MCF 10A (cell line): Measurements from ENCODE around the gene TNFRSF6B. TPM values are rescaled to one million over a fixed set of nuclear protein-coding genes. Genes with fewer than 3 reads are reported as not detected.

Source experiments
- BruUV-seq: library from RNA; stranded (reverse); fragments of 400-500 nt; replicated peaks from 2 replicates; lab custom pipeline; 2021; lab: Mats Ljungman, UMichigan
- CTCF ChIA-PET: fragments of 300-600 bp; sonication (Branson Sonifier 250); formaldehyde crosslinking; extraction: SDS; loops from one replicate; lab custom pipeline; 2021; ENCODE audit warnings: antibody characterized with exemption, inconsistent platforms; lab: Yijun Ruan, JAX
- POLR2A ChIA-PET: fragments of 300-600, 350-650 bp; sonication (Branson Sonifier 250); formaldehyde crosslinking; extraction: SDS; loops from one replicate; lab custom pipeline; 2020; ENCODE audit warnings: antibody characterized with exemption, inconsistent platforms; lab: Yijun Ruan, JAX
- DNase-seq: peaks from one replicate; pipeline ENCODE4 v3.0.0-alpha.2; 2018; ENCODE audit not compliant: unreplicated experiment
- H3K27ac Mint-ChIP-seq: one replicate; pipeline ENCODE4 v1.8.0; 2022; ENCODE audit warnings: mild to moderate bottlenecking, low read depth, mixed read lengths; ENCODE audit not compliant: unreplicated experiment
- H3K27me3 Mint-ChIP-seq: one replicate; pipeline ENCODE4 v1.8.0; 2022; ENCODE audit warnings: mixed read lengths; ENCODE audit not compliant: insufficient read depth, unreplicated experiment
- H3K36me3 Mint-ChIP-seq: one replicate; pipeline ENCODE4 v1.8.0; 2022; ENCODE audit warnings: mild to moderate bottlenecking, moderate library complexity, mixed read lengths; ENCODE audit not compliant: insufficient read depth, unreplicated experiment
- H3K4me1 Mint-ChIP-seq: one replicate; pipeline ENCODE4 v1.8.0; 2022; ENCODE audit warnings: mixed read lengths; ENCODE audit not compliant: insufficient read depth, unreplicated experiment
- H3K4me3 Mint-ChIP-seq: one replicate; pipeline ENCODE4 v1.8.0; 2022; ENCODE audit warnings: mild to moderate bottlenecking, moderate library complexity, mixed read lengths; ENCODE audit not compliant: unreplicated experiment
- H3K9me3 Mint-ChIP-seq: one replicate; pipeline ENCODE4 v1.8.0; 2022; ENCODE audit warnings: mixed read lengths; ENCODE audit not compliant: unreplicated experiment
- intact Hi-C: fragments of 100-400 bp; cut with micrococcal nuclease; formaldehyde crosslinking; loops from 2 replicates; pipeline ENCODE4 v1.14.1; 2022
- total RNA-seq: library from RNA; stranded (reverse); gene quantifications from 2 replicates; pipeline ENCODE4 v1.2.3, GENCODE V29; 2022
- TF ChIP-seq, protein P1 (sequence below): fragments of 200-600 bp; IDR thresholded peaks from one replicate; pipeline ENCODE4 v1.8.0; 2022; ENCODE audit warnings: antibody characterized with exemption, mild to moderate bottlenecking; ENCODE audit not compliant: unreplicated experiment

The TNFRSF6B gene
- total RNA-seq, 1 experiment from 2014 or later = 24.4 TPM

- intact Hi-C loops = no loop called here
- POLR2A ChIA-PET = interaction anchor here (0.6 to 4.9 kb wide), 8 partner anchors 11 to 184 kb away, joined by 3 to 59 read pairs (median 11); partner anchors contain the start of genes RTEL1, TNFRSF6B and TPD52L2
- BruUV-seq = no TSS peak
- Mint-ChIP-seq H3K9me3 (no peaks in the 10 kb centered on the region), H3K36me3 (peaks cover 18% of the 10 kb centered on the region), H3K27me3 (no peaks in the 10 kb centered on the region), H3K4me3 (no peak overlapping the region), H3K27ac (peak overlapping the region; percentile 75), H3K4me1 (peaks cover 6% of the 10 kb centered on the region)
- TF ChIP-seq, protein P1, sequence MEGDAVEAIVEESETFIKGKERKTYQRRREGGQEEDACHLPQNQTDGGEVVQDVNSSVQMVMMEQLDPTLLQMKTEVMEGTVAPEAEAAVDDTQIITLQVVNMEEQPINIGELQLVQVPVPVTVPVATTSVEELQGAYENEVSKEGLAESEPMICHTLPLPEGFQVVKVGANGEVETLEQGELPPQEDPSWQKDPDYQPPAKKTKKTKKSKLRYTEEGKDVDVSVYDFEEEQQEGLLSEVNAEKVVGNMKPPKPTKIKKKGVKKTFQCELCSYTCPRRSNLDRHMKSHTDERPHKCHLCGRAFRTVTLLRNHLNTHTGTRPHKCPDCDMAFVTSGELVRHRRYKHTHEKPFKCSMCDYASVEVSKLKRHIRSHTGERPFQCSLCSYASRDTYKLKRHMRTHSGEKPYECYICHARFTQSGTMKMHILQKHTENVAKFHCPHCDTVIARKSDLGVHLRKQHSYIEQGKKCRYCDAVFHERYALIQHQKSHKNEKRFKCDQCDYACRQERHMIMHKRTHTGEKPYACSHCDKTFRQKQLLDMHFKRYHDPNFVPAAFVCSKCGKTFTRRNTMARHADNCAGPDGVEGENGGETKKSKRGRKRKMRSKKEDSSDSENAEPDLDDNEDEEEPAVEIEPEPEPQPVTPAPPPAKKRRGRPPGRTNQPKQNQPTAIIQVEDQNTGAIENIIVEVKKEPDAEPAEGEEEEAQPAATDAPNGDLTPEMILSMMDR = no peak
- CTCF ChIA-PET = interaction anchor here (1.0 kb wide), 1 partner anchor 37 kb away, joined by 3 read pairs; no protein-coding TSS in a partner anchor
- DNase-seq = no peak
These were observed 15.4 kb upstream of the TNFRSF6B start for GRCh38 chr20:63680857-63681608.

DNA sequence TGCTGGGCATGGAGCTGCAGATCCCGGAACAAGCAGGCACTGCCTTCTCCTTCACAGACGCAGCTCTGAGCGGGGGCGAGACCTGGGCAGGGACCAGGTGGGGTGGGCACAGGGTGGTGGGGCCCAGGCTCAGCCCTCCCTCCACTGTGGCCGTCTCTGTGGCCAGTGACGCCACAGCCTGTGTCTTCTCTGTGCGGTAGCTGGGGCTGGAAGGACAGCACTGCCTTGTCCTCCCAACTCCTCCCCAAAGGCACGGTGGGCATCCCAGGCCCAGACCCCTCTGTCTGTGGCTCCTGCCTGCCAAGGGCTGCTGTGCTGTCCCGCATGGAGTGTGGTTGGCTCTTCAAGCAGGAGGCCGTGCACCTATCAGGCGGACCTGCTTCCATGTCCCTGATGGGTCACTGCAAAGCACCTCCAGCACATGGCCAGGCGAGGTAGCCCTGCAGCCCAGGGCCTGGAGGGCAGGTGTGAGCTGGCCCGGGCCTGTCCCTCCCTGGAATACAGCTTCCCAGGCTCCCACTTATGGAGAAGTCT is 14.8 kb upstream of the TNFRSF6B start:
- Mint-ChIP-seq H3K27me3 (no peaks in the 10 kb centered on the region), H3K36me3 (peaks cover 18% of the 10 kb centered on the region), H3K4me1 (peaks cover 6% of the 10 kb centered on the region), H3K4me3 (no peak overlapping the region), H3K9me3 (no peaks in the 10 kb centered on the region), H3K27ac (peak overlapping the region; percentile 75)
- ChIA-PET POLR2A (interaction anchor here (0.6 to 4.9 kb wide), 19 partner anchors 9 to 1312 kb away, joined by 3 to 59 read pairs (median 6); partner anchors contain the start of genes ARFRP1, PPDPF, PTK6 and RTEL1), CTCF (interaction anchor here (0.6 kb wide), 1 partner anchor 36 kb away, joined by 4 read pairs; no protein-coding TSS in a partner anchor)
- intact Hi-C loops = loop anchor here (1.0 to 2.0 kb wide), 2 partner anchors 17 to 53 kb away; no protein-coding TSS in a partner anchor
- peak; percentile 27 for DNase-seq
- BruUV-seq = no TSS peak
- TF ChIP-seq, protein P1 = no peak

- Mint-ChIP-seq H3K9me3 (no peaks in the 10 kb centered on the region), H3K36me3 (peaks cover 18% of the 10 kb centered on the region), H3K4me1 (peaks cover 6% of the 10 kb centered on the region), H3K27ac (peak overlapping the region; percentile 75), H3K4me3 (peak overlapping the region; percentile 53), H3K27me3 (no peaks in the 10 kb centered on the region)
- TF ChIP-seq, protein P1 = no peak
- CTCF ChIA-PET = interaction anchor here (0.6 to 1.2 kb wide), 8 partner anchors 16 to 356 kb away, joined by 3 to 6 read pairs (median 4); no protein-coding TSS in a partner anchor
- intact Hi-C loops = loop anchor here (1.0 to 2.0 kb wide), 2 partner anchors 16 to 54 kb away; no protein-coding TSS in a partner anchor
- peak; percentile 99 for DNase-seq
- POLR2A ChIA-PET = interaction anchor here (0.6 to 4.9 kb wide), 24 partner anchors 9 to 1313 kb away, joined by 3 to 59 read pairs (median 4); partner anchors contain the start of genes ARFRP1, GMEB2, PPDPF and PTK6
- BruUV-seq = no TSS peak
These were observed 13.9 kb upstream of the TNFRSF6B start for GRCh38 chr20:63682384-63683139.
